ENCODE results near the gene PEX1. TPM values are rescaled to one million over a fixed set of nuclear protein-coding genes. Genes with fewer than 3 reads are reported as not detected.

PEX1 gene
- polyA plus RNA-seq, 3 donors: 2.8 to 10.8 (median 2.9) TPM

DNA sequence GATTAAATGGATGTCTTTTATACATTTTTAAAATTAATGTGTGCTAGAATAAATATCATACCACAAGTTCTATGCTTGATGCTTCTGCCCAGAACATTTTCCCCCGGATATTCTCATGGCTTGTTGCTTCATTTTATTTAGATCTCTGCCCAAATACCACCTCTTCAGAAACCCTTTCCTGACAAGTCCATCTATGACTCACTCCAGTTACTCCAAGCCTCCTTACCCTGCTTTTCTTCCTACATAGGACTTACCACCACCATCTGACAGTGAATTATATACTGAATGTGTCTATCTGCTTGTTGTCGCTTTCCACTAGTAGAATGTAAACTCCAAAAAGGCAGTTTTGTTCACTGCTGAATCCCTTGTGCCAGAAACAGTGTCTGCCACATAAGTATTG is 31.4 kb downstream of the PEX1 start:
- H3K27ac ChIP-seq (ENCODE audit: low read depth in 1 of 2, low read length in 2 of 2): no peak overlapping the region
- Mint-ChIP-seq H3K27me3 (ENCODE audit: low read depth in 3 of 3) (no peaks in the 10 kb centered on the region), H3K27ac (peak overlapping the region in 1 of 7 donors; percentile 7), H3K4me3 (no peak overlapping the region), H3K4me1 (no peaks in the 10 kb centered on the region), H3K9me3 (no peaks in the 10 kb centered on the region), H3K36me3 (peaks cover 57 to 67% of the 10 kb centered on the region in 2 donors)
- no peak overlapping the region for H3K4me3 ChIP-seq (replicated peaks in 1 of 3; ENCODE audit: low read depth in 2 of 3, low read length in 3 of 3)
- H3K79me2 ChIP-seq (ENCODE audit: insufficient read depth, low read length): no peaks in the 10 kb centered on the region
- H3K4me1 ChIP-seq (ENCODE audit: control insufficient read depth in 1 of 2, insufficient read depth in 2 of 2, low read length in 2 of 2): no peaks in the 10 kb centered on the region
- no peaks in the 10 kb centered on the region for H4K20me1 ChIP-seq (ENCODE audit: insufficient read depth, low read length)
- intact Hi-C loops (cut with micrococcal nuclease): no loop called here
- whole genome bisulfite sequencing (ENCODE audit: insufficient coverage): 67% methylated on average over 1 of the region's 2 CpGs
- TF ChIP-seq, protein P1, sequence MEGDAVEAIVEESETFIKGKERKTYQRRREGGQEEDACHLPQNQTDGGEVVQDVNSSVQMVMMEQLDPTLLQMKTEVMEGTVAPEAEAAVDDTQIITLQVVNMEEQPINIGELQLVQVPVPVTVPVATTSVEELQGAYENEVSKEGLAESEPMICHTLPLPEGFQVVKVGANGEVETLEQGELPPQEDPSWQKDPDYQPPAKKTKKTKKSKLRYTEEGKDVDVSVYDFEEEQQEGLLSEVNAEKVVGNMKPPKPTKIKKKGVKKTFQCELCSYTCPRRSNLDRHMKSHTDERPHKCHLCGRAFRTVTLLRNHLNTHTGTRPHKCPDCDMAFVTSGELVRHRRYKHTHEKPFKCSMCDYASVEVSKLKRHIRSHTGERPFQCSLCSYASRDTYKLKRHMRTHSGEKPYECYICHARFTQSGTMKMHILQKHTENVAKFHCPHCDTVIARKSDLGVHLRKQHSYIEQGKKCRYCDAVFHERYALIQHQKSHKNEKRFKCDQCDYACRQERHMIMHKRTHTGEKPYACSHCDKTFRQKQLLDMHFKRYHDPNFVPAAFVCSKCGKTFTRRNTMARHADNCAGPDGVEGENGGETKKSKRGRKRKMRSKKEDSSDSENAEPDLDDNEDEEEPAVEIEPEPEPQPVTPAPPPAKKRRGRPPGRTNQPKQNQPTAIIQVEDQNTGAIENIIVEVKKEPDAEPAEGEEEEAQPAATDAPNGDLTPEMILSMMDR (IDR thresholded peaks at IDR 0.05): no peak
- H3K9me3 ChIP-seq (replicated peaks in 1 of 2; ENCODE audit: control insufficient read depth in 1 of 2, insufficient read depth in 1 of 2, low read length in 2 of 2): no peaks in the 10 kb centered on the region
- no peak for DNase-seq
- H3K36me3 ChIP-seq (replicated peaks in 1 of 2; ENCODE audit: control insufficient read depth in 1 of 2, insufficient read depth in 2 of 2, low read length in 2 of 2): peaks cover 31 to 80% of the 10 kb centered on the region in 2 donors
- H2AFZ ChIP-seq (ENCODE audit: insufficient read depth, low read depth, low read length, poor library complexity, severe bottlenecking): no peak overlapping the region
- no peak overlapping the region for H3K4me2 ChIP-seq (replicated peaks; ENCODE audit: extremely low read depth, low read length, poor library complexity, severe bottlenecking)
- H3K27me3 ChIP-seq (ENCODE audit: control insufficient read depth in 2 of 2, insufficient read depth in 2 of 2, low read length in 2 of 2): no peaks in the 10 kb centered on the region
- no peak overlapping the region for H3K9ac ChIP-seq (ENCODE audit: insufficient read depth, low read length, poor library complexity, severe bottlenecking)

- intact Hi-C loops (cut with micrococcal nuclease): no loop called here
These were observed 38.7 kb downstream of the PEX1 start for GRCh38 chr7:92489634-92490033.

More at GRCh38 chr7:92489634-92490033, 38.7 kb downstream of the PEX1 start:
- no peaks in the 10 kb centered on the region for H3K9me3 Mint-ChIP-seq
- no peak overlapping the region for H3K27ac Mint-ChIP-seq
- Histone ChIP-seq H4K20me1 (ENCODE audit: insufficient read depth, low read length) (no peaks in the 10 kb centered on the region), H3K9ac (ENCODE audit: insufficient read depth, low read length, poor library complexity, severe bottlenecking) (no peak overlapping the region), H3K27ac (ENCODE audit: low read depth in 1 of 2, low read length in 2 of 2) (no peak overlapping the region), H3K27me3 (ENCODE audit: control insufficient read depth in 2 of 2, insufficient read depth in 2 of 2, low read length in 2 of 2) (no peaks in the 10 kb centered on the region), H3K4me1 (ENCODE audit: control insufficient read depth in 1 of 2, insufficient read depth in 2 of 2, low read length in 2 of 2) (no peaks in the 10 kb centered on the region), H2AFZ (ENCODE audit: insufficient read depth, low read depth, low read length, poor library complexity, severe bottlenecking) (no peak overlapping the region), H3K4me2 (replicated peaks; ENCODE audit: extremely low read depth, low read length, poor library complexity, severe bottlenecking) (no peak overlapping the region), H3K79me2 (ENCODE audit: insufficient read depth, low read length) (no peaks in the 10 kb centered on the region), H3K4me3 (replicated peaks in 1 of 3; ENCODE audit: low read depth in 2 of 3, low read length in 3 of 3) (no peak overlapping the region), H3K9me3 (replicated peaks in 1 of 2; ENCODE audit: control insufficient read depth in 1 of 2, insufficient read depth in 1 of 2, low read length in 2 of 2) (no peaks in the 10 kb centered on the region), H3K36me3 (replicated peaks in 1 of 2; ENCODE audit: control insufficient read depth in 1 of 2, insufficient read depth in 2 of 2, low read length in 2 of 2) (peaks cover 54 to 89% of the 10 kb centered on the region in 2 donors)
- no peaks in the 10 kb centered on the region for H3K4me1 Mint-ChIP-seq
- DNase-seq: no peak
- TF ChIP-seq, protein P1 (IDR thresholded peaks at IDR 0.05): no peak
- H3K27me3 Mint-ChIP-seq (ENCODE audit: low read depth in 3 of 3): no peaks in the 10 kb centered on the region
- no peak overlapping the region for H3K4me3 Mint-ChIP-seq
- peaks cover 48 to 65% of the 10 kb centered on the region in 2 donors for H3K36me3 Mint-ChIP-seq
- WGBS (ENCODE audit: insufficient coverage): 100% methylated on average over 1 of the region's 1 CpG

Data from CD14-positive monocyte (primary cell).